ENCODE measurements around the gene PPP1R2B. TPM values are rescaled to one million over a fixed set of nuclear protein-coding genes. Genes with fewer than 3 reads are reported as not detected.

Gene PPP1R2B
- total and polyA plus RNA-seq, 7 donors = 0.05 to 0.39 (median 0.23) TPM; not detected in 3

- Histone ChIP-seq H3K27me3 (ENCODE audit: insufficient read depth in 3 of 3, low read length in 2 of 3) (no peaks in the 10 kb centered on the region), H3K27ac (no peak overlapping the region), H3K4me1 (no peaks in the 10 kb centered on the region), H3K9me3 (no peaks in the 10 kb centered on the region), H3K4me3 (no peak overlapping the region), H3K36me3 (ENCODE audit: insufficient read depth in 1 of 2, low read depth in 1 of 2) (no peaks in the 10 kb centered on the region)
- ATAC-seq = no peak
- intact Hi-C loops (cut with DNase I) = no loop called here
- no peak for TF ChIP-seq CTCF (IDR thresholded peaks at IDR 0.05)
- DNase-seq = no peak
- 62 to 63% (median 62%) methylated on average over 3 of the region's 3 CpGs for WGBS, 3 donors
These were observed 29.7 kb downstream of the PPP1R2B start for GRCh38 chr5:156879665-156880285.

- ATAC-seq = no peak
- TF ChIP-seq CTCF (IDR thresholded peaks at IDR 0.05) = no peak
- intact Hi-C loops (cut with DNase I) = no loop called here
- Histone ChIP-seq H3K27me3 (ENCODE audit: insufficient read depth in 3 of 3, low read length in 2 of 3) (no peaks in the 10 kb centered on the region), H3K9me3 (no peaks in the 10 kb centered on the region), H3K36me3 (ENCODE audit: insufficient read depth in 1 of 2, low read depth in 1 of 2) (no peaks in the 10 kb centered on the region), H3K4me1 (no peaks in the 10 kb centered on the region), H3K4me3 (no peak overlapping the region), H3K27ac (no peak overlapping the region)
- 51 to 80% (median 56%) methylated on average over 3 of the region's 3 CpGs for WGBS, 3 donors
- no peak for DNase-seq
These were observed 33.3 kb downstream of the PPP1R2B start for GRCh38 chr5:156883316-156883875.

GRCh38 chr5:156888520-156888919 lies 38.4 kb downstream of the PPP1R2B start:
- no peak overlapping the region for H3K27ac ChIP-seq
- TF ChIP-seq CTCF (IDR thresholded peaks at IDR 0.05) = no peak
- WGBS, 3 donors = 73 to 78% (median 77%) methylated on average over 2 of the region's 2 CpGs
- DNase-seq = no peak
- H3K27me3 ChIP-seq (ENCODE audit: insufficient read depth in 3 of 3, low read length in 2 of 3) = no peaks in the 10 kb centered on the region
- H3K4me1 ChIP-seq = no peaks in the 10 kb centered on the region
- intact Hi-C loops (cut with DNase I) = no loop called here
- no peak overlapping the region for H3K4me3 ChIP-seq
- no peaks in the 10 kb centered on the region for H3K36me3 ChIP-seq (ENCODE audit: insufficient read depth in 1 of 2, low read depth in 1 of 2)
- ATAC-seq = no peak
- H3K9me3 ChIP-seq = no peaks in the 10 kb centered on the region

DNA sequence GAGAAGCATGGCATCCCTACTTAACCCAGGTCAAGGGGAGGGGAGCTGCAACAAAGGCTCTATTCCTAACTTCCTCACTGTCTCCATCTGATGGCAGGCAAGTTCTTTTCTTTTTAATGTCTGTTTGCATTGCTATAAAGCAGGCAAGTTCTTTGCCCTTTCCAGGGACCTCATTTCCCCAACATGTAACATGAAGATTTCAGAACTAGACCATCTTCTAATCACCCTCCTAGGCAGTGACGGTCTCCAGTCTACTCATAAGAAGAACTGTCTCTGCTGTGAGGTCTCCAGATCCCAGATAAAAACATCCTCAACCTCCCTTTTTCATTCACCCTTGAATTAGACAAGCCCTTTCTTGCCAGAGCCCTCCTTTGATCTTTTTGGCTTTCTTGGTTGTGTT lies 42.1 kb downstream of the PPP1R2B start:
- ATAC-seq = no peak
- WGBS, 3 donors = 66 to 86% (median 68%) methylated on average over 1 of the region's 1 CpG

More for the DNA sequence above, 42.1 kb downstream of the PPP1R2B start:
- TF ChIP-seq CTCF (IDR thresholded peaks at IDR 0.05) = no peak
- Histone ChIP-seq H3K9me3 (no peaks in the 10 kb centered on the region), H3K27ac (no peak overlapping the region), H3K27me3 (ENCODE audit: insufficient read depth in 3 of 3, low read length in 2 of 3) (no peaks in the 10 kb centered on the region), H3K4me3 (no peak overlapping the region), H3K4me1 (no peaks in the 10 kb centered on the region), H3K36me3 (ENCODE audit: insufficient read depth in 1 of 2, low read depth in 1 of 2) (no peaks in the 10 kb centered on the region)
- DNase-seq = no peak
- intact Hi-C loops (cut with DNase I) = no loop called here

All from psoas muscle (tissue), 8 donors.